ENCODE data around the gene MUC16. TPM values are rescaled to one million over a fixed set of nuclear protein-coding genes. Genes with fewer than 3 reads are reported as not detected.
"Not testable (repeated sequence)": the region's sequence is repeated elsewhere in the genome, so short reads cannot be mapped to it uniquely, and the experiment has no call there.

Gene MUC16
- total RNA-seq, 2 experiments from 2014 or later, result under 0.01 TPM; not detected in 1

GRCh38 chr19:9054765-9055164, 44.6 kb upstream of the MUC16 start:
- H3K4me1 Mint-ChIP-seq (ENCODE audit: low read depth), result no peaks in the 10 kb centered on the region
- no peak for ATAC-seq (ENCODE audit: poor library complexity)
- H3K4me3 Mint-ChIP-seq, result no peak overlapping the region
- no peaks in the 10 kb centered on the region for H3K27me3 Mint-ChIP-seq
- no peak for DNase-seq
- no peaks in the 10 kb centered on the region for H3K36me3 ChIP-seq (ENCODE audit: insufficient read depth, low read length)
- peaks cover 0 to 5% of the 10 kb centered on the region in 2 experiments for H3K9me3 ChIP-seq (ENCODE audit: control insufficient read depth in 1 of 2, insufficient read depth in 1 of 2, low read length in 2 of 2)
- no peak overlapping the region for H3K27ac ChIP-seq (ENCODE audit: low read depth in 1 of 2, low read length in 2 of 2)
- H3K27me3 ChIP-seq (ENCODE audit: control insufficient read depth in 1 of 2, insufficient read depth in 2 of 2, low read length in 2 of 2), result no peaks in the 10 kb centered on the region
- no peaks in the 10 kb centered on the region for H3K9me3 Mint-ChIP-seq
- intact Hi-C loops (cut with DNase I, micrococcal nuclease), result no loop called here
- ChIA-PET POLR2A (no interaction called here), CTCF (no interaction called here)
- no peak for TF ChIP-seq CTCF (IDR thresholded peaks at IDR 0.05)
- H3K36me3 Mint-ChIP-seq (ENCODE audit: low read depth), result no peaks in the 10 kb centered on the region
- no peak overlapping the region for H3K27ac Mint-ChIP-seq
- no peaks in the 10 kb centered on the region for H3K4me1 ChIP-seq (ENCODE audit: insufficient read depth, low read length)
- H3K4me3 ChIP-seq (ENCODE audit: low read length), result no peak overlapping the region

GRCh38 chr19:9054207-9054606, 44.0 kb upstream of the MUC16 start:
- no peaks in the 10 kb centered on the region for H3K4me1 Mint-ChIP-seq (ENCODE audit: low read depth)
- ChIA-PET POLR2A (no interaction called here), CTCF (no interaction called here)
- no peaks in the 10 kb centered on the region for H3K9me3 Mint-ChIP-seq
- no peaks in the 10 kb centered on the region for H3K27me3 Mint-ChIP-seq
- intact Hi-C loops (cut with DNase I, micrococcal nuclease), result no loop called here
- no peaks in the 10 kb centered on the region for H3K4me1 ChIP-seq (ENCODE audit: insufficient read depth, low read length)
- H3K36me3 ChIP-seq (ENCODE audit: insufficient read depth, low read length), result no peaks in the 10 kb centered on the region
- ATAC-seq (ENCODE audit: poor library complexity) (no peak), DNase-seq (no peak)
- H3K27ac Mint-ChIP-seq, result no peak overlapping the region
- no peak overlapping the region for H3K4me3 Mint-ChIP-seq
- no peaks in the 10 kb centered on the region for H3K27me3 ChIP-seq (ENCODE audit: control insufficient read depth in 1 of 2, insufficient read depth in 2 of 2, low read length in 2 of 2)
- no peak overlapping the region for H3K27ac ChIP-seq (ENCODE audit: low read depth in 1 of 2, low read length in 2 of 2)
- peaks cover 0 to 5% of the 10 kb centered on the region in 2 experiments for H3K9me3 ChIP-seq (ENCODE audit: control insufficient read depth in 1 of 2, insufficient read depth in 1 of 2, low read length in 2 of 2)
- no peak for TF ChIP-seq CTCF (IDR thresholded peaks at IDR 0.05)
- no peak overlapping the region for H3K4me3 ChIP-seq (ENCODE audit: low read length)
- no peaks in the 10 kb centered on the region for H3K36me3 Mint-ChIP-seq (ENCODE audit: low read depth)

GRCh38 chr19:9053674-9054073, 43.5 kb upstream of the MUC16 start:
- H3K27me3 Mint-ChIP-seq; H3K4me3 ChIP-seq (ENCODE audit: low read length); H3K36me3 Mint-ChIP-seq (ENCODE audit: low read depth); POLR2A ChIA-PET; CTCF ChIA-PET; H3K27ac Mint-ChIP-seq; DNase-seq; H3K4me1 ChIP-seq (ENCODE audit: insufficient read depth, low read length); H3K9me3 ChIP-seq (ENCODE audit: control insufficient read depth in 1 of 2, insufficient read depth in 1 of 2, low read length in 2 of 2); intact Hi-C loops (cut with DNase I, micrococcal nuclease); H3K27ac ChIP-seq (ENCODE audit: low read depth in 1 of 2, low read length in 2 of 2); H3K4me3 Mint-ChIP-seq; H3K36me3 ChIP-seq (ENCODE audit: insufficient read depth, low read length); H3K4me1 Mint-ChIP-seq (ENCODE audit: low read depth); H3K9me3 Mint-ChIP-seq; H3K27me3 ChIP-seq (ENCODE audit: control insufficient read depth in 1 of 2, insufficient read depth in 2 of 2, low read length in 2 of 2); ATAC-seq (ENCODE audit: poor library complexity): not testable (repeated sequence)

GRCh38 chr19:9052894-9053293, 42.7 kb upstream of the MUC16 start:
- Histone ChIP-seq H3K9me3 (ENCODE audit: control insufficient read depth in 1 of 2, insufficient read depth in 1 of 2, low read length in 2 of 2) (peaks cover 0 to 5% of the 10 kb centered on the region in 2 experiments), H3K27me3 (ENCODE audit: control insufficient read depth in 1 of 2, insufficient read depth in 2 of 2, low read length in 2 of 2) (no peaks in the 10 kb centered on the region), H3K27ac (ENCODE audit: low read depth in 1 of 2, low read length in 2 of 2) (no peak overlapping the region), H3K4me1 (ENCODE audit: insufficient read depth, low read length) (no peaks in the 10 kb centered on the region), H3K36me3 (ENCODE audit: insufficient read depth, low read length) (no peaks in the 10 kb centered on the region), H3K4me3 (ENCODE audit: low read length) (no peak overlapping the region)
- Mint-ChIP-seq H3K4me3 (no peak overlapping the region), H3K27me3 (no peaks in the 10 kb centered on the region), H3K36me3 (ENCODE audit: low read depth) (no peaks in the 10 kb centered on the region), H3K27ac (no peak overlapping the region), H3K4me1 (ENCODE audit: low read depth) (no peaks in the 10 kb centered on the region), H3K9me3 (no peaks in the 10 kb centered on the region)
- no peak for TF ChIP-seq CTCF (IDR thresholded peaks at IDR 0.05)
- ChIA-PET POLR2A (no interaction called here), CTCF (no interaction called here)
- ATAC-seq (ENCODE audit: poor library complexity), result no peak
- no peak for DNase-seq
- intact Hi-C loops (cut with DNase I, micrococcal nuclease), result no loop called here

Data from CD4-positive, alpha-beta T cell (primary cell).